ENCODE data around the gene PSMG4. TPM values are rescaled to one million over a fixed set of nuclear protein-coding genes. Genes with fewer than 3 reads are reported as not detected.
A peak's percentile ranks its signal among the peaks of the same experiment; 100 is the strongest.

Gene PSMG4
- total and polyA plus RNA-seq, 4 donors: 14.0 to 69.7 (median 20.4) TPM

DNA sequence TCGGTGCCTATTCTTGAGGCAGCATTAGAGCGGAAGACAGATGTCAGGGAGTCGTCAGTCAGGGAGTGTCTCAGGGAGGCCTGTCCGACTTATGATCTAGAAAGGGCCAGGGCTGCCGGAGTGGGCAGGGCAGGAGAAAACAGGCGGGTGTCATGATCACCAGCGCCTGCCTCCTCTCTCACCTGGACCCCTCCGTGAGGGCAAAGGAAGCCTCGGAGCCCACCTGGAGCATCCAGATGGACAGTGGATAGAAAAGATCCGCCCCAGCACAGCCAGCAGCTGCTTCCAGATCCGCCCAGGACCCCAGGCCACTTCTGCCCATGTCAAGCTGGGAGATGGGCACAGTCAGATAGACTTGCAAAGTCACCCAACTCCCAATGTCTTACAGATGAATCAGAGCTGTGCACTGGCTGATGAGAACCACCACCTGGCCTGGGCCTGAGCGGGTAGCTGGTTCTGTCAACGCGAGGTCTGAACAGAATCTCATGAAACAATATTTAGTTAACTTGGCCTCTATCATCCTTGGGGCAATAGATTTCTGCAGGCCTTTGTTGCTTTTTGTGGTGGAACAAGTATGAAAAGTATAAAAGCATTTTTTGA lies 22.2 kb downstream of the PSMG4 start:
- DNase-seq (peak in 1 of 3 donors; percentile 7), ATAC-seq (ENCODE audit: insufficient read depth, low FRiP score) (no peak)
- Histone ChIP-seq H3K36me3 (ENCODE audit: control insufficient read depth in 4 of 4, insufficient read depth in 4 of 4, low read length in 4 of 4) (peaks cover 0 to 22% (median 12%) of the 10 kb centered on the region in 4 donors), H3K9me3 (ENCODE audit: control insufficient read depth in 4 of 4, insufficient read depth in 3 of 4, low read length in 3 of 4) (no peaks in the 10 kb centered on the region), H3K27me3 (ENCODE audit: control insufficient read depth in 3 of 3, insufficient read depth in 3 of 3, low read length in 2 of 3) (no peaks in the 10 kb centered on the region), H3K27ac (ENCODE audit: low read depth in 1 of 2, low read length in 1 of 2) (no peak overlapping the region), H3K4me1 (ENCODE audit: control insufficient read depth in 5 of 5, insufficient read depth in 5 of 5, low read length in 5 of 5) (peaks cover 0 to 19% (median 10%) of the 10 kb centered on the region in 5 donors), H3K9ac (ENCODE audit: insufficient read depth in 1 of 2, low read length in 2 of 2) (no peak overlapping the region), H3K4me3 (no peak overlapping the region)
- TF ChIP-seq, protein P1, sequence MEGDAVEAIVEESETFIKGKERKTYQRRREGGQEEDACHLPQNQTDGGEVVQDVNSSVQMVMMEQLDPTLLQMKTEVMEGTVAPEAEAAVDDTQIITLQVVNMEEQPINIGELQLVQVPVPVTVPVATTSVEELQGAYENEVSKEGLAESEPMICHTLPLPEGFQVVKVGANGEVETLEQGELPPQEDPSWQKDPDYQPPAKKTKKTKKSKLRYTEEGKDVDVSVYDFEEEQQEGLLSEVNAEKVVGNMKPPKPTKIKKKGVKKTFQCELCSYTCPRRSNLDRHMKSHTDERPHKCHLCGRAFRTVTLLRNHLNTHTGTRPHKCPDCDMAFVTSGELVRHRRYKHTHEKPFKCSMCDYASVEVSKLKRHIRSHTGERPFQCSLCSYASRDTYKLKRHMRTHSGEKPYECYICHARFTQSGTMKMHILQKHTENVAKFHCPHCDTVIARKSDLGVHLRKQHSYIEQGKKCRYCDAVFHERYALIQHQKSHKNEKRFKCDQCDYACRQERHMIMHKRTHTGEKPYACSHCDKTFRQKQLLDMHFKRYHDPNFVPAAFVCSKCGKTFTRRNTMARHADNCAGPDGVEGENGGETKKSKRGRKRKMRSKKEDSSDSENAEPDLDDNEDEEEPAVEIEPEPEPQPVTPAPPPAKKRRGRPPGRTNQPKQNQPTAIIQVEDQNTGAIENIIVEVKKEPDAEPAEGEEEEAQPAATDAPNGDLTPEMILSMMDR (IDR thresholded peaks at IDR 0.05; ENCODE audit: control extremely low read depth, extremely low read depth): no peak
- 88 to 99% methylated on average over 14 of the region's 14 CpGs for WGBS, 2 donors

DNA sequence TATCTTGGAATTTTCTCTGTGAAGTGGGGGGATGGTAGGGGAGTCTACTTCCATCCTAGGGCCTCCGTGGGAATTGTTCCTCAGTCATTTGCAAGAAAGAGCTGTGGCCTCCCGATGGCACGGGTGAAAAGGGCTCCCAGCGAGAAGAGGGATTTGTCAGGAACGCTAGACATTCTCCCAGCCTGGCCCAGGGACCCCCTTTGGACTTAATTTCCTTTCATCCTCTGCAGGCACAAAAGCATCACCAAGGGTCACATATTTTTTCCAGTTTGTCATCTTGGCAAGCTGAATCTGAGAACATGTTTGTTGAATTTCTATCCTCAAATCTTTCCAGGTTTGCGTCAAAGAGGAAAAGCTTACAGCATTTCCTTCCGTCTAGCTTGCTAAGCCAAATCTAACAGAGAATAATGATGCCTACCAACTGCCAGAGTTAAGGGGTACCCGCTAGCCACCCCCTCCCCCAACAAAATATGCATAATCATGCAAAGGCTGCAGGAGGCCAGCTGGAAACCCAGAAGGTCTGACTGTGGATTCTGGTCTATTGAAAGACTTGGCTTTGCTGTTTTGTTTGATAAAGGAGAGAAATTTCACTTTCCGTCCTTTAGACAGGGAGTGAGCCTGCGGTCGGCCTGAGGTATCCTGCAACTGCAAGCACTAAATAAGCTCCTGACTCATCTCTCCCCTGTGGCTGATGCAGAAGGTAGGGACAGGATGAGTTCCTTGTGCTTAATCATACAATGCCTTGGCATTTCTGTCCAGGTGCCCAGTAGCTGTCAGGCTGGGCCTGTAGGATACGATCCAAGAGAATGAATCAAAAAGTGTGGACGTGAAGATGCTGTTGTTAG lies 23.1 kb downstream of the PSMG4 start:
- no peaks in the 10 kb centered on the region for H3K9me3 ChIP-seq (ENCODE audit: control insufficient read depth in 4 of 4, insufficient read depth in 3 of 4, low read length in 3 of 4)
- no peak overlapping the region for H3K4me3 ChIP-seq
- peaks cover 0 to 19% (median 10%) of the 10 kb centered on the region in 5 donors for H3K4me1 ChIP-seq (ENCODE audit: control insufficient read depth in 5 of 5, insufficient read depth in 5 of 5, low read length in 5 of 5)
- H3K27me3 ChIP-seq (ENCODE audit: control insufficient read depth in 3 of 3, insufficient read depth in 3 of 3, low read length in 2 of 3): no peaks in the 10 kb centered on the region
- H3K27ac ChIP-seq (ENCODE audit: low read depth in 1 of 2, low read length in 1 of 2): peak overlapping the region in 1 of 2 donors; percentile 42
- WGBS, 2 donors: 51 to 68% methylated on average over 13 of the region's 13 CpGs
- DNase-seq: peak; percentile 36 to 77 (median 73)
- ATAC-seq (ENCODE audit: insufficient read depth, low FRiP score): no peak
- peaks cover 0 to 22% (median 12%) of the 10 kb centered on the region in 4 donors for H3K36me3 ChIP-seq (ENCODE audit: control insufficient read depth in 4 of 4, insufficient read depth in 4 of 4, low read length in 4 of 4)
- H3K9ac ChIP-seq (ENCODE audit: insufficient read depth in 1 of 2, low read length in 2 of 2): no peak overlapping the region
- TF ChIP-seq, protein P1 (IDR thresholded peaks at IDR 0.05; ENCODE audit: control extremely low read depth, extremely low read depth): no peak

DNA sequence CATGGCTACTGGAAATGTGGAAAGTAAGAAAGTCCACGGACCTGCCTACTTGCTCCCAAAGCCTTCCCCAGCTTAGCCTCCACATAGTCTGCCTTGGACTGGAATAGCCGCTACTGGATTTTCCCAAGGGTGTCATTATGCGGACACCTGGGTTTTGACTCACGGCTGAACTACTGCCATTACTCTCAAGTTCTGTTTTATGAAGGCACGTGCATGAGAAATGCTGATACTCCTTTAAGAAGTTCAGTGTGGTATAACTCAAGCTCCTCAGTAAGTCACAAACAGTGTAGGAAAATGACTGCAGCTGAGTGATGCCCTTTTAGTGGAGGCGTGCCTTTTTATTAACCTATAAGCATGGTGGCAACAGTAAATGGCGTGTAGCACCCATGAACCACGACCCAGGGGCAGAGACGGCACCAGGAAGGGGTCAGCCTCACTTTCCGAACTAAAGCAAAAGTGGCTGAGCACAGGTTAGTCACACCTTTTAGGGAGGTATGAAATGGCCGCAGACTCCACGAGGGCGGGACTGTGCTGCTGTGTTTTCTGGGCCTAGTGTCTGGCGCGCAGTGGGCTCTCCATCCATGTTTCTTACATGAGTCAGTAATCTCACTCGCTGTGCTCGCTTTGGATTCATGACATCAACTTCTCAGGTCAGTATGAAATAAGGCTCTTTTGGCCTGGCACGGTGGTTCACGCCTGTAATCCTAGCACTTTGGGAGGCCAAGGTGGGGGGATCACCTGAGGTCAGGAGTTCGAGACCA lies 23.9 kb downstream of the PSMG4 start:
- Histone ChIP-seq H3K9ac (ENCODE audit: insufficient read depth in 1 of 2, low read length in 2 of 2) (no peak overlapping the region), H3K27me3 (ENCODE audit: control insufficient read depth in 3 of 3, insufficient read depth in 3 of 3, low read length in 2 of 3) (no peaks in the 10 kb centered on the region), H3K36me3 (ENCODE audit: control insufficient read depth in 4 of 4, insufficient read depth in 4 of 4, low read length in 4 of 4) (peaks cover 0 to 22% (median 13%) of the 10 kb centered on the region in 4 donors), H3K27ac (ENCODE audit: low read depth in 1 of 2, low read length in 1 of 2) (peak overlapping the region in 1 of 2 donors; percentile 42), H3K4me1 (ENCODE audit: control insufficient read depth in 5 of 5, insufficient read depth in 5 of 5, low read length in 5 of 5) (peaks cover 0 to 19% (median 10%) of the 10 kb centered on the region in 5 donors), H3K4me3 (no peak overlapping the region), H3K9me3 (ENCODE audit: control insufficient read depth in 4 of 4, insufficient read depth in 3 of 4, low read length in 3 of 4) (no peaks in the 10 kb centered on the region)
- 95% methylated on average over 20 of the region's 20 CpGs for WGBS, 2 donors
- TF ChIP-seq, protein P1 (IDR thresholded peaks at IDR 0.05; ENCODE audit: control extremely low read depth, extremely low read depth): no peak
- DNase-seq (no peak), ATAC-seq (ENCODE audit: insufficient read depth, low FRiP score) (no peak)

Measured in lung (tissue), 12 donors.